Chondrocyte (in vitro differentiated cells): Measurements from ENCODE around the gene PSAP. TPM values are rescaled to one million over a fixed set of nuclear protein-coding genes. Genes with fewer than 3 reads are reported as not detected.

ENCODE experiments used
- DNase-seq: peaks from one replicate; pipeline ENCODE4 v3.0.0; 2021; ENCODE audit warnings: mixed read lengths, low spot score
- H3K27ac Mint-ChIP-seq: one replicate; pipeline ENCODE4 v1.8.0; 2021; ENCODE audit warnings: mild to moderate bottlenecking, moderate library complexity, mixed read lengths; ENCODE audit not compliant: unreplicated experiment
- H3K27me3 Mint-ChIP-seq: 2 replicates; pipeline ENCODE4 v1.8.0; 2021; ENCODE audit warnings: low read depth, mixed read lengths
- H3K36me3 Mint-ChIP-seq: 2 replicates; pipeline ENCODE4 v1.8.0; 2021; ENCODE audit warnings: low read depth, mixed read lengths
- H3K4me1 Mint-ChIP-seq: 2 replicates; pipeline ENCODE4 v1.8.0; 2021; ENCODE audit warnings: low read depth, mild to moderate bottlenecking, mixed read lengths
- H3K4me3 Mint-ChIP-seq: one replicate; pipeline ENCODE4 v1.8.0; 2021; ENCODE audit warnings: mild to moderate bottlenecking, moderate library complexity, mixed read lengths; ENCODE audit not compliant: unreplicated experiment
- H3K9me3 Mint-ChIP-seq: 2 replicates; pipeline ENCODE4 v1.8.0; 2021; ENCODE audit warnings: low read depth, mixed read lengths
- total RNA-seq: library from RNA; stranded (reverse); gene quantifications from 3 replicates; pipeline ENCODE4 v1.2.1, GENCODE V29; 2021
- TF ChIP-seq, protein P1 (sequence below): fragments of 200-600 bp; sonication (generic); IDR thresholded peaks from 2 replicates; pipeline ENCODE4 v1.5.0; 2021; ENCODE audit warnings: antibody characterized with exemption, mild to moderate bottlenecking, moderate library complexity

Gene PSAP
- total RNA-seq, 1 donor from 2014 or later: 970 TPM

- Mint-ChIP-seq H3K36me3 (no peaks in the 10 kb centered on the region), H3K4me1 (no peaks in the 10 kb centered on the region), H3K9me3 (peaks cover 2% of the 10 kb centered on the region), H3K4me3 (no peak overlapping the region), H3K27me3 (peaks cover 54% of the 10 kb centered on the region), H3K27ac (no peak overlapping the region)
- TF ChIP-seq, protein P1, sequence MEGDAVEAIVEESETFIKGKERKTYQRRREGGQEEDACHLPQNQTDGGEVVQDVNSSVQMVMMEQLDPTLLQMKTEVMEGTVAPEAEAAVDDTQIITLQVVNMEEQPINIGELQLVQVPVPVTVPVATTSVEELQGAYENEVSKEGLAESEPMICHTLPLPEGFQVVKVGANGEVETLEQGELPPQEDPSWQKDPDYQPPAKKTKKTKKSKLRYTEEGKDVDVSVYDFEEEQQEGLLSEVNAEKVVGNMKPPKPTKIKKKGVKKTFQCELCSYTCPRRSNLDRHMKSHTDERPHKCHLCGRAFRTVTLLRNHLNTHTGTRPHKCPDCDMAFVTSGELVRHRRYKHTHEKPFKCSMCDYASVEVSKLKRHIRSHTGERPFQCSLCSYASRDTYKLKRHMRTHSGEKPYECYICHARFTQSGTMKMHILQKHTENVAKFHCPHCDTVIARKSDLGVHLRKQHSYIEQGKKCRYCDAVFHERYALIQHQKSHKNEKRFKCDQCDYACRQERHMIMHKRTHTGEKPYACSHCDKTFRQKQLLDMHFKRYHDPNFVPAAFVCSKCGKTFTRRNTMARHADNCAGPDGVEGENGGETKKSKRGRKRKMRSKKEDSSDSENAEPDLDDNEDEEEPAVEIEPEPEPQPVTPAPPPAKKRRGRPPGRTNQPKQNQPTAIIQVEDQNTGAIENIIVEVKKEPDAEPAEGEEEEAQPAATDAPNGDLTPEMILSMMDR: no peak
- DNase-seq: peak; percentile 47
Observed at GRCh38 chr10:71782221-71782916, 68.7 kb downstream of the PSAP start.

- no peak overlapping the region for H3K4me3 Mint-ChIP-seq
- no peak overlapping the region for H3K27ac Mint-ChIP-seq
- no peaks in the 10 kb centered on the region for H3K36me3 Mint-ChIP-seq
- peaks cover 43% of the 10 kb centered on the region for H3K27me3 Mint-ChIP-seq
- DNase-seq: peak; percentile 12
- TF ChIP-seq, protein P1: no peak
- peaks cover 2% of the 10 kb centered on the region for H3K9me3 Mint-ChIP-seq
- H3K4me1 Mint-ChIP-seq: no peaks in the 10 kb centered on the region
Observed at GRCh38 chr10:71780719-71781118, 70.3 kb downstream of the PSAP start.

DNA sequence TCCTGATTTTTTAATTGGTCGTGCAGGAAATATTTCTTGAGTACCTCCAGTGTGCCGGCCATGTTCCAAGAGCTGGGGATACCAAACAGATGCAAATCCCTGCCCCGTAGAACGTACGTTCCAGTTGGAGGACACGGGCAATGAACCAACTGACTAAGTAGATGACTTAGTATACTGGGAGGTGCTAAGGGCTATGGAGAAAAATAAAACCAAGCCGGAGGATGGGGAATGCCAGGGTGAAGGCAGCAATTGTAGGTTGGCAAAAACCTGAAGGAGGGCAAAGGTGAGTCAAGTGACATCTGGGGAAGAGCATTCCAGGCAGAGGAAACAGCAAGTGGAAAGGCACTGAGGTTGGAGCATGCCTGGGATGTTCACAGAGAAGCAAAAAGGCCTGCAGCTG lies 70.9 kb downstream of the PSAP start:
- Mint-ChIP-seq H3K27me3 (peaks cover 37% of the 10 kb centered on the region), H3K4me1 (no peaks in the 10 kb centered on the region), H3K4me3 (no peak overlapping the region), H3K9me3 (peaks cover 2% of the 10 kb centered on the region), H3K27ac (no peak overlapping the region), H3K36me3 (no peaks in the 10 kb centered on the region)
- peak; percentile 8 for DNase-seq
- TF ChIP-seq, protein P1: no peak

- TF ChIP-seq, protein P1: no peak
- Mint-ChIP-seq H3K9me3 (peaks cover 2% of the 10 kb centered on the region), H3K36me3 (no peaks in the 10 kb centered on the region), H3K27me3 (peaks cover 33% of the 10 kb centered on the region), H3K27ac (no peak overlapping the region), H3K4me1 (no peaks in the 10 kb centered on the region), H3K4me3 (no peak overlapping the region)
- peak; percentile 59 for DNase-seq
Observed at GRCh38 chr10:71779641-71780040, 71.4 kb downstream of the PSAP start.

GRCh38 chr10:71778071-71778825 lies 72.8 kb downstream of the PSAP start:
- H3K9me3 Mint-ChIP-seq: peaks cover 2% of the 10 kb centered on the region
- TF ChIP-seq, protein P1: no peak
- peak; percentile 62 for DNase-seq
- H3K27me3 Mint-ChIP-seq: peaks cover 24% of the 10 kb centered on the region
- no peak overlapping the region for H3K27ac Mint-ChIP-seq
- no peaks in the 10 kb centered on the region for H3K36me3 Mint-ChIP-seq
- H3K4me1 Mint-ChIP-seq: peaks cover 10% of the 10 kb centered on the region
- no peak overlapping the region for H3K4me3 Mint-ChIP-seq
